Gastrocnemius medialis (tissue), 4 donors: ENCODE results near the gene HNRNPA3. TPM values are rescaled to one million over a fixed set of nuclear protein-coding genes. Genes with fewer than 3 reads are reported as not detected.

Experiments
- ATAC-seq, 2 donors: fragments of 150-250 bp; one replicate each; pipeline ENCODE4 v1.9.1; 2016
- DNase-seq, 2 donors: peaks; one replicate each; pipeline ENCODE4 v3.0.0-alpha.2; 2019
- H3K27ac ChIP-seq, 4 donors: fragments of 200-600 bp; sonication (generic); 1 replicate in 1 of 4; 2 replicates in 3 of 4; pipeline ENCODE4 v1.5.1; 2016 to 2018; ENCODE audit warnings: mild to moderate bottlenecking in 2 of 4, moderate library complexity in 1 of 4
- H3K27me3 ChIP-seq, 3 donors: fragments of 200-600 bp; sonication (generic) in 2 of 3; 1 replicate in 1 of 3; 2 replicates in 2 of 3; pipeline versions ENCODE4 v1.5.1 to v1.6.0; 2016 to 2019; ENCODE audit warnings: mild to moderate bottlenecking in 1 of 3, moderate library complexity in 1 of 3
- H3K36me3 ChIP-seq, 2 donors: fragments of 200-600 bp; sonication (generic) in 1 of 2; one replicate each; pipeline ENCODE4 v1.5.1; 2017 to 2018
- H3K4me1 ChIP-seq, 2 donors: fragments of 200-600 bp; sonication (generic) in 1 of 2; one replicate each; pipeline ENCODE4 v1.5.1; 2016 to 2017; ENCODE audit warnings: mild to moderate bottlenecking in 2 of 2
- H3K4me3 ChIP-seq, 4 donors: fragments of 200-600 bp; sonication (generic) in 3 of 4; 1 replicate in 1 of 4; 2 replicates in 3 of 4; pipeline ENCODE4 v1.5.1; 2016 to 2019; ENCODE audit warnings: mild to moderate bottlenecking in 2 of 4
- H3K9me3 ChIP-seq, 3 donors: fragments of 200-600 bp; sonication (generic) in 2 of 3; 1 replicate in 1 of 3; 2 replicates in 2 of 3; pipeline ENCODE4 v1.5.1; 2016 to 2019
- POLR2A ChIP-seq, 2 donors: fragments of 450-650 bp; IDR thresholded peaks; one replicate each; pipeline ENCODE4 v1.6.1; 2017; ENCODE audit warnings: antibody characterized with exemption in 2 of 2, mild to moderate bottlenecking in 2 of 2, moderate library complexity in 2 of 2
- in situ Hi-C, 4 donors: fragments of 200-750 bp; cut with MboI; loops; one replicate each; pipeline versions ENCODE4 v1.15.0 to v1.8.0; 2017; ENCODE audit warnings: low sequenced_read_pairs in 4 of 4
- intact Hi-C: fragments of 100-400 bp; cut with DNase I; formaldehyde crosslinking; loops from one replicate; pipeline ENCODE4 v1.15.1; 2023; ENCODE audit warnings: low total_unique reads
- microRNA-seq, 2 donors: library from miRNA; unstranded; fragments of <30 nt; microRNA quantifications; one replicate each; pipeline ENCODE4, GENCODE V29; 2016; ENCODE audit warnings: borderline replicate concordance in 2 of 2
- total RNA-seq, 4 donors: library from RNA; depleted of rRNA; stranded (reverse); fragments of >200 nt; gene quantifications; one replicate each; pipeline versions ENCODE4 v1.1.0 to v1.2.3, GENCODE V29; 2016
- TF ChIP-seq, protein P1 (sequence below), 5 experiments: fragments of 450-650 bp in 3 of 5; fragments of 200-600 bp in 2 of 5; sonication (generic) in 2 of 5; IDR thresholded peaks in 4 of 5; conservative IDR thresholded peaks in 1 of 5; 1 replicate in 4 of 5; 2 replicates in 1 of 5; pipeline ENCODE4 v1.5.1; 2016 to 2019; ENCODE audit warnings: antibody characterized with exemption in 5 of 5, mild to moderate bottlenecking in 3 of 5, moderate library complexity in 3 of 5

The HNRNPA3 gene
- total RNA-seq, 4 donors from 2014 or later: 16.1 to 32.2 (median 22.4) TPM

DNA sequence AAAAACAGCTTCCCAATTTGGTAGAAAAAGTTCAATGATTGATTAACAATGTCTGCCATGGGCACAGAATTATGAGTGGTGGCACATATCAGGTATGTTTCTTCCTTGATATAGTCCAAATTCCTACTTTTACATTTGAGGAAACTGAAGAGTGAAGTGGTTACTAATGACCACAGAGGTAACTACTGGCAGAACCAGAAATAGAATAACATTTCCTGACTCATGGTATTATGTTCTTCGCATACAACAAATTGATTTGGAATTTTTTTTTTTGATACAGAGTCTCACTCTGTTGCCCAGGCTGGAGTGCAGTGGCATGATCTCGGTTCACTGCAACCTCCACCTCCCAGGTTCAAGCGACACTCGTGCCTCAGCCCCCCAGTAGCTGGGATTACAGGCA lies 57.9 kb downstream of the HNRNPA3 start:
- in situ Hi-C loops: loop anchor here in 1 of 4 donors (10.0 kb wide), 1 partner anchor 54 kb away; no protein-coding TSS in a partner anchor
- Histone ChIP-seq H3K4me3 (no peak overlapping the region), H3K27me3 (no peaks in the 10 kb centered on the region), H3K27ac (peak overlapping the region in 1 of 4 donors; percentile 19), H3K9me3 (no peaks in the 10 kb centered on the region), H3K4me1 (peaks cover 33 to 42% of the 10 kb centered on the region in 2 donors), H3K36me3 (no peaks in the 10 kb centered on the region)
- intact Hi-C loops: no loop called here
- no peak for DNase-seq
- TF ChIP-seq, protein P1, sequence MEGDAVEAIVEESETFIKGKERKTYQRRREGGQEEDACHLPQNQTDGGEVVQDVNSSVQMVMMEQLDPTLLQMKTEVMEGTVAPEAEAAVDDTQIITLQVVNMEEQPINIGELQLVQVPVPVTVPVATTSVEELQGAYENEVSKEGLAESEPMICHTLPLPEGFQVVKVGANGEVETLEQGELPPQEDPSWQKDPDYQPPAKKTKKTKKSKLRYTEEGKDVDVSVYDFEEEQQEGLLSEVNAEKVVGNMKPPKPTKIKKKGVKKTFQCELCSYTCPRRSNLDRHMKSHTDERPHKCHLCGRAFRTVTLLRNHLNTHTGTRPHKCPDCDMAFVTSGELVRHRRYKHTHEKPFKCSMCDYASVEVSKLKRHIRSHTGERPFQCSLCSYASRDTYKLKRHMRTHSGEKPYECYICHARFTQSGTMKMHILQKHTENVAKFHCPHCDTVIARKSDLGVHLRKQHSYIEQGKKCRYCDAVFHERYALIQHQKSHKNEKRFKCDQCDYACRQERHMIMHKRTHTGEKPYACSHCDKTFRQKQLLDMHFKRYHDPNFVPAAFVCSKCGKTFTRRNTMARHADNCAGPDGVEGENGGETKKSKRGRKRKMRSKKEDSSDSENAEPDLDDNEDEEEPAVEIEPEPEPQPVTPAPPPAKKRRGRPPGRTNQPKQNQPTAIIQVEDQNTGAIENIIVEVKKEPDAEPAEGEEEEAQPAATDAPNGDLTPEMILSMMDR (IDR thresholded peaks at IDR 0.05 in 4 of 5, conservative IDR thresholded peaks at IDR 0.05 in 1 of 5): no peak
- ATAC-seq: no peak

DNA sequence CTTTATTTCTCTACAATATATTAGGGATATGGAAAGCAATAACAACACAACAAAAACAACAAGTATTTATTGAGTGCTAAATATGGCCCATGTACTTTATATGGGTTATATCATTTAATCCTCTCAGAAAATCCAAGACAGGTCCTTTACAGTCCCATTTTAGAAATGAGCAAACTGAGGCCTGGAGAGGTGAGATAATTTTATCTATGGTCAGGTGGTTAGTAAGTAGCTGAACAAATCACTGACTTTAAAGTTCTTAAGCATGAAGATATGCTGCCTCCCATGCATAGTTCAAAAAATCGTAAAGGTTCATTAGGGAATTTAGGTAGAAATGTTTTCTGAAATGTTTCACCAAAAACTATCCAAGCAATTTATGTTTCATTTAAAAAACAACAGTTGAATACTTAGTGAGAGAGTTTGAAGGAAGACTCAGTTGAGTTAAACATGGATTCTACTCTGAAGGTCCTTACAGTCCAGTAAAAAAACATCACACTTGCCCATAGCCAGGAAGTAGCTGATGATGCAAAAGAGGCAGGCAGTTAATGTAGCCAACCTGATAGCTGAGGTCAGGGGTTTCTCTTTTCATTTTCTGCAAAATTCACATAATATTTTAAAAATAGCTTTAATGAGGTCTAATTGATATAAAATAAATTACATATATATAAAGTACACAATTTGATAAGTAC lies 59.5 kb downstream of the HNRNPA3 start:
- no peak for DNase-seq
- intact Hi-C loops (no loop called here), in situ Hi-C loops (loop anchor here in 1 of 4 donors (10.0 kb wide), 1 partner anchor 53 kb away; no protein-coding TSS in a partner anchor)
- no peaks in the 10 kb centered on the region for H3K9me3 ChIP-seq
- peaks cover 22 to 33% of the 10 kb centered on the region in 2 donors for H3K4me1 ChIP-seq
- TF ChIP-seq POLR2A (IDR thresholded peaks at IDR 0.05): no peak
- TF ChIP-seq, protein P1 (IDR thresholded peaks at IDR 0.05 in 4 of 5, conservative IDR thresholded peaks at IDR 0.05 in 1 of 5): no peak
- ATAC-seq: no peak
- no peak overlapping the region for H3K27ac ChIP-seq
- H3K4me3 ChIP-seq: no peak overlapping the region
- H3K36me3 ChIP-seq: no peaks in the 10 kb centered on the region
- H3K27me3 ChIP-seq: no peaks in the 10 kb centered on the region

DNA sequence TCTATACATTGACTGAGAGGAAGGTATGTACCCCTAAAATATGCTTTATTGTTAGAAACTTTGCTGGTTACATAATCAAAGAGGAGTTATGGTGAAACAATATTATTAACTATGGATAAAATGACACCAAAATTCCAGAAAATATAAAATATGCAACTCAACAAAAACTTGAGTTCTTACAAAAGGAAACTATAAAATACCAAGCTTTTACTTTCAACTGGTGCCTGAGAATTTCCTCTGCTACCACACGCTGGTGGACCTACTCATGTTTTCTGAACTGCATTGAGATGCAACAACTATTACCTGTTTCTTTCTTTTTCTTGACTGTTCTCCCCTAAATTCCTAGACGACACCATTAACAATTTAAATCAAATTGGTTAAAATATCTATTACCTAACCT lies 60.2 kb downstream of the HNRNPA3 start:
- Histone ChIP-seq H3K4me3 (no peak overlapping the region), H3K27ac (no peak overlapping the region), H3K27me3 (no peaks in the 10 kb centered on the region), H3K9me3 (no peaks in the 10 kb centered on the region), H3K4me1 (peaks cover 22 to 33% of the 10 kb centered on the region in 2 donors), H3K36me3 (no peaks in the 10 kb centered on the region)
- TF ChIP-seq, protein P1 (IDR thresholded peaks at IDR 0.05 in 4 of 5, conservative IDR thresholded peaks at IDR 0.05 in 1 of 5): no peak
- no peak for TF ChIP-seq POLR2A (IDR thresholded peaks at IDR 0.05)
- intact Hi-C loops: no loop called here
- ATAC-seq: no peak
- DNase-seq: no peak
- in situ Hi-C loops: loop anchor here in 1 of 4 donors (10.0 kb wide), 1 partner anchor 52 kb away; no protein-coding TSS in a partner anchor

DNA sequence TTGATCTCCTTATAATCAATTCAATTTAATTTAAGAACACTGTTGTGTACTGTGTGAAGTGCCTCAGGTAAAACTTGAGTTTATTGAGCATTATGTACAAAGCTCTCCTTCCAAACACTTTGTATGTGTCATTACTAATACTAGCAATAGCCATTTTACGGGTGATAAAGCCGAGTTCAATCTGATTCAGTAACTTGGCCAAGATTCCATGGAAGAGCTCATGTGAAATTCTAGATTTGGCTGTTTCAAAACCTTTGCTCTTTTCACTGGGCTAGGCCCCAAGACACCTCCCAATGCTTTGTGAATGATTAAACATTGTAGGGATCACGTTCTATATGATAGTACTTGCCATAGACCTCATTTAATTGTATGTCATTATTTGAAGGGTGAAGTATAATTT lies 60.8 kb downstream of the HNRNPA3 start:
- in situ Hi-C loops (loop anchor here in 1 of 4 donors (10.0 kb wide), 1 partner anchor 51 kb away; no protein-coding TSS in a partner anchor), intact Hi-C loops (no loop called here)
- no peaks in the 10 kb centered on the region for H3K9me3 ChIP-seq
- peak in 1 of 2 donors; percentile 50 for ATAC-seq
- TF ChIP-seq POLR2A (IDR thresholded peaks at IDR 0.05): no peak
- TF ChIP-seq, protein P1 (IDR thresholded peaks at IDR 0.05 in 4 of 5, conservative IDR thresholded peaks at IDR 0.05 in 1 of 5): no peak
- peaks cover 22 to 33% of the 10 kb centered on the region in 2 donors for H3K4me1 ChIP-seq
- H3K36me3 ChIP-seq: no peaks in the 10 kb centered on the region
- H3K4me3 ChIP-seq: no peak overlapping the region
- DNase-seq: no peak
- no peaks in the 10 kb centered on the region for H3K27me3 ChIP-seq
- H3K27ac ChIP-seq: peak overlapping the region in 1 of 4 donors; percentile 49

Small RNA genes lying within 50 kb of the gene (microRNA-seq; reads per million reads assigned to microRNA genes)
- gene MIR3128: 0 reads per million in 2 donors

Other genes starting within 250 kb of the HNRNPA3 start
- 10 to 100 TPM; 33.0 to 93.3 (median 59.1) TPM for gene NFE2L2, start 51.9 kb downstream of the HNRNPA3 start, total RNA-seq
- 10 to 100 TPM; 23.1 to 30.9 (median 26.2) TPM for gene AGPS, start 180.0 kb downstream of the HNRNPA3 start, total RNA-seq